GM21526 (cell line): ENCODE data around the gene FBXW11.

Experiments
- ATAC-seq: cut with Tn5 transposase; IDR thresholded peaks from one replicate; pipeline ENCODE4 v1.9.1; 2021; ENCODE audit warnings: moderate library complexity; ENCODE audit not compliant: unreplicated experiment, low FRiP score

Gene FBXW11

DNA sequence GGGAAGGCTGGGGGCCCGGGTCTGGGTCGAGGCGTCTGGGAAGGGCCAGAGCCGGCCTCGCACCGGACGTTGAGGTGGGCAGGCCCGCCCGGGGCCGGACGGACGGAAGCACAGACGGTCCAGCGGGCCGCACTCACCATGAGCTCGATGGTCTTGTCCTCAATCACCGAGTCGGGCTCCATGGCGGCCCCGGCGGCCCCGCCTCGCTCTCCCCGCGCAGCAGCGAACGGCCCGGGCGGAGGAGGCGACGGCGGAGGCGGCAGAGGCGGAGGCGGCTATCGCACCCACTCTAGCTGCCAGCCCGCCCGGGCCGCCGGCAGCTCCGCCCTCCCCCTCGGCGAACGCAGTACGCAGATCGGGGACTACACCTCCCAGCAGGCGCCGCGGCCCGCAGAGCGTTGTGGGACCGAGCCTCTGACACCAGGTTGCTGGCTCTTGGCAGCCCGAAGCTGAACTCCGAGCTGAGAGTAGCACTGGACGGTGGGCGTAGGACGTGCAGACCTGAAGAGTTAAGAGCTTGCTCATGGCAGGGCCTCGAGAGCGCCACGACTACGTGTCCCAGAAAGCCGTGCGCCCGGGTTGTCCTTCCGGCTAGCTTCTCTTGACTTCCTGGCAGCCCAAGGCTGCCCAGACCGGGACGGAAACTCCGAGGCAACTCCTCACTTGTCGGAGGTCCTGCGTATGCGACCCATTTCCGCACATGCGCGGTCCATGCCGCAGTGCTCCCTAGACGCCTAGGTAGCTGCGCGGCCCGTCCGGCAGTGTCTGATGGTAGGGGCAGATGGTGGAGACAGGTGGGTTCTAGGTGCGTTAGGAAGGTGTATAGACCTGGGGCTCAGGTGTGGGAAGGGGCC, at the start of gene FBXW11:
TSS of gene FBXW11 (minus strand) at position 318 of the 854 bp plus-strand sequence. CDS start at position 182, 136 bp downstream.
- ATAC-seq, result peak; percentile 78

DNA sequence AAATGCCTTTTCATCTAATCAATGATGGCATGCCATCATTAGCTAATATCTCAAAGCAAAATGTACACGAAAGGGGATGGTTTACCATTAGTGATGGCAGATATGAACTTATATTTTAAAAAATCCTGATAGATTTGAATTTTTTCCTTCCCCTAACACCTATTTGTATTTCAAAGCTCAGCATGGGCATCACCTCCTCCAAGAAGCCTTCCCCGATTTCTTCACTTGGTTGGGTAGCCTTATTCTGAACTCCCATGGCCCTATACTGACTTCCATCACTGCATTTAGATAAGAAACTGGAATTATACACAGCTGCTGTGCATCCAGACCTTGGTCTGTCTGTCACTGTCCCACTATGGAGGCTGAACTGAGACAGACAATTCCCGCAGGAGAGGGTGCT, 49.6 kb upstream of the FBXW11 start:
- ATAC-seq, result no peak

DNA sequence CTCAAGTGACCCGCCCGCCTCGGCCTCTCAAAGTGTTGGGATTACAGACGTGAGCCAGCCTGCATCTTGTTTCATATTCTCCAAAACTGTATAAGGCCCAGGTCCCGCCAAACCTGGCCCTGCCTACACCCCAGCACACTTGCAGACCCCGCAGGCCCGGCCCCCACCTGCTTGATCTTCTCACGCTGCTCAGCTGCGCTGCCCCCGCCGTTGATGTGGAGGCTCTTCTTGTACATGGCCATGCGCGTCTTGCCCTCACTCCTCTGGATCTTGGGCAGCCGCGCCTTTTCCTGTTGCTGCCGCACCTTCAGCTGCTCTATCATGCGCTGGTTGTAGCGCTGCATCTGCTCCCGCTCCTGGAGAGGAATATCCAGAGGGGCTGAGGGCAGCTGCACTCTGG, 49.0 kb upstream of the FBXW11 start:
- no peak for ATAC-seq

DNA sequence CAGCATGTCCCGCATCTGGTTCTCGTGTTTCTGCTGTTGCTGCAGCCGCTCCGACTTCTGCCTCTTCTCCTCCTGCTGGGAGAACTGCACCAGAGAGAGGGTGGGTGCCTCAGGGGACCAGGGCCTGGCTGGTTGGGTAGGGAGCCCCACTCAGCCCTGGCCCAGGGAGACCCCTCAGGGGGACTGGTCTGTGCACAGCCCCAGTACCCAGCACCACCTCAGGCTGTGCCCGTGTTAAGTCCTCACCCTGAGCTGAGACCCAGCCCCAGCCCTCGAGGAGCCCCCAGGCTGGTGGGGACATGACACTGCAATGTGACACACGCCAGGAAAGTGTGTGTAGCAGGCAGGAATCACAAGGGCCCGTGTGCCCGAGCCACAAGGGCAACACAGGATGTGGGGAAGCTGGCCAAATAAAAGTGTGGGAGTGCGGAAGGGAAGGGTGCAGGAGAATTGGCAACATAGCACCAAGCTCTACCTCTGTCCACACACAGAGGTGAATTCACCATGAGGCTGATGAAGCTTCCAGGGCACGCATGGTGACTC, 48.2 kb upstream of the FBXW11 start:
- ATAC-seq, result no peak

DNA sequence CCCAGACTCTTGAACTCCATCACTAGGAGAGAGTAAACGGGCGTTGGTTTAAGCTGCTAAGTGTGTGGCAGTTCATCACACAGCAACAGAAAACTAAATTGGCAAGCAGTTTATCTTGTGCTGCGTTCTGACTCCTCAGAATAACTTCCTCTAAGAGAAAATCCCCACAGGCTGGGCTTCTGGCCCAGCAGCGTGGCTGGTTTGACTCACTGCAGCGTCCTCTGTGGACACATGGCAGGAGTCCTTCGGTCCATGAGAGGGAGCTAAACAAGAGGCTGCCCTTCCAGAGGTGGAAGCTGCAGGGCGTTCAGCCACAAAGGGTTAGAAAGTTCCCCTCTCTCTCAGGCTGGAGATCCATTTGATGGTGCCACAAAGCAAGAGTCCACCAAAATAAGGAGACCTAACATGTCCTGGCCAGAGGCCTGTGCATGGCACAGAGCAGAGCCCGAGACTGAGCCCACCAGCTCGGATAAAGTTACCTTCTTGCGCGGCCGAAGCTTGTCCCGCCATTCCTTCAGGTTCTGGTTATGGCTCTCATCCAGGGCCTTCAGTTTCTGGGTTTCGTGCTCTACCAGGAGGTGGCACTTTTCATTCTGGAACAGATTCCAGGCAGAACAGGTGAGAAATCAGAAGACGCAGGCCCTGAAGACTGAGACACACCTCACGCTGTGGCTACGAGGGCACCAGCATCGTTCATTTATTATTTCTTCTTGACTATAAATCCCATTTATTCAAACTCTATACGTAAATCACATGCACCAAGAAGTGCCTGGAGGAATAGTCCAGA, 46.2 kb upstream of the FBXW11 start:
- no peak for ATAC-seq

DNA sequence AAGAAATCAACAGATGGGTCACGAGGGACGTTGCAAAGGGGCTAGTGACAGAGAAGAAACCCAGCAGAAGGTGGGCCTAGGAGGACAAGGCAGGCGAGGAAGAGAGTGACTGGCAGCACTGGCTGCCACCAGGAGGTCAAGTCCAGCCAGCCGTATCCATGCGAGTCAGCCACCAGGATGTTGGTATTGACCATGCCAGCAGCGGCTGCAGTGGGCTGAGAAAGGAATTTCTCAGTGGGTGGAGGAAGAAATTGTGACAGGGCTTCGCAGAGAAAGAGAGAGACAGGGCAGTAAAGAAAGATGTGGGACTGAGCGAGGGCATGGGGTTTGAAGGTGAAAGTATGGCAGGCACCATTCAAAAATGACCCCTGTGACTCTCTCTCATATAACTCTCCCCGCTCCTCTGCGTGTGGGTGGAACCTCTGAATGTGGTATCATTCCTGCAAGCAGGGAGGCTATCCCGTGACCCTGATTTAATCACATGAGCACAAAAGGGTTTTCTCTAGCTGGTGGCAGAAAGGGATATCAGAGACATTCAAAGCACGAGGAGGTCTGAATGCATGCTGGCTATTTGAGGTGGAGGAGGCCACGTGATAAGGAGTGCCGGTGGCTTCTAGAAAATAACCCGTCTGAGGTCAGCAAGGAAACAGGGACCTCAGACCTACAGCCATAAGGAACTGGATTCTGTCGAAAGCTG, 45.4 kb upstream of the FBXW11 start:
- no peak for ATAC-seq

DNA sequence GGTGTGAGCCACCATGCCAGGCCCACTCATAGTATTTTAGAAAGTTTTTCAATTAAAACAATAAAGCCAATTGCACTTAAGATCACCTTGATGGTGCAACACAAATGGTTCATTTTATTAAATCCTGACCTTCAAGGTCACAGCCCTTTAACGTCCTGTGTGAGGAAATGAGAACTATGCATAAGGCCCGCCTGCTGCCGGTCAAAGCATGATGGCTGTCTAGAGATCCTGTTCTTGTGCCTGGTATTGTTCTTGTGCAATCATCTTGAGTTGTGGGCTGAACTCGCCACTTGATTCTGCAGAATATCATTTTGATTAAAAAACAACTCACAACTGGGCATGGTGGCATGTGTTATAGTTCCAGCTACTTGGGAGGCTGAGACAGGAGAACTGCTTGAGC, 43.6 kb upstream of the FBXW11 start:
- no peak for ATAC-seq

DNA sequence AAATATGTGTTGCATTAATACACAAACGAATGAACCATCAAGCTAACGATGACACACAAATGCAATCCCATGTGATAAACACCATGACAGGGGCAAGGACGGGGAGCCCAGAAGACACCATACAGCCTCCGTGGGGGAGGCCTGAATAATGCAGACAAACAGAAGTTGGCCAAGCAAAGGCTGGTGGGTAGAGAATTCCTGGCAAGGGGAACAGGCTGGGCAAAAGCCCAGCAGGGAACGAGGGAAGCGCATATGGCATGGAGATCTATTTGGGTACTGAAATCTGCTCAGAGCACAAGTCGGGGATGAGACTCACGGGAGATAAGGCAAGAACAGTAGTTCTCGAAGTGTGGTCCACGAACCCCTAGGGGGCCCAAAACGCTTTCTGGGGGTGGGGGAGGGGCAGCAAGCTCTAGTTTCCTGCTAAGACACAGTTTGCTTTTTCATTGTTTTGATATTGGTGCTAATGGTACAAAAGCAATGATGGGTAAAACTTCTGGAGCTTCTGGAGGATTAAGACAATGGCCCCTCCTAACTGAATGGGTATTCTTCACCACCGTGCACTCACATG, 42.9 kb upstream of the FBXW11 start:
- ATAC-seq, result no peak

DNA sequence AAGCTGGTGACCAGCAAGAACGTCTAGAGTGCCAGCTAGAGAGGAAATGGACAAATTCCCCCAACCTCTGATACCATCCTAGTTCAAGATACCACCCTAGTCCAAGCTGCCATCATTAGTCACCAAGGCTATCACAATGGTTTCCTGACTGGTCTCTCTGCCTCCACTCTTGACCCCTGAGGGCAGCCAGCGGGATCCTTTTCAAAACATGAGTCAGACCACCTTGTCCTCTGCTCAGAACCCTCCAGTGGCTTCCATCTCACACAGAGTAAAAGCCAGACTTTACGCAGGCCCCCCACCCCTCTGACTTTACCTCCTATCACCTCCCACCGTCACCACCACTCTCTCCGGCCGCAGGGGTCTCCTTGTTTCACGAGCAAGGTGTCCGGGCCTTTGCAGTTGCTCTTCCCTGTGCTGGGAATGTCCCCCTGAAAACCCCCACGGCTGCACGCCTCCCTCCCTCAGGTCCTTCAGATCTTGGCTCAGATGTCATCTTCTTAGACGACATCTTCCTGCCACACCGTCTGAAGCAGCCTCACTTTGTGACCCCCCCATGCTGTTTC, 42.2 kb upstream of the FBXW11 start:
- no peak for ATAC-seq

DNA sequence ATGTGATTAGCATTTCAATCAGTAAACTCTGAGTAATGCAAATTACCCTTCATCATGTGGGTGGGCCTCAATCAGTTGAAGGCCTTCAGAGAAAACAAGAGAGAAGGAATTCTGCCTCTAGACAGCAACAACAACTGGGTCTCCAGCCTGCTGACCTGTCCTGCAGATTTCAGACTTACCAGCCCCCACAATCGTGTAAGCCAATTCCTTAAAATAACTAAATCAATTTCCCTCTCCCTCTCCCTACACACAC, 41.7 kb upstream of the FBXW11 start:
- no peak for ATAC-seq

DNA sequence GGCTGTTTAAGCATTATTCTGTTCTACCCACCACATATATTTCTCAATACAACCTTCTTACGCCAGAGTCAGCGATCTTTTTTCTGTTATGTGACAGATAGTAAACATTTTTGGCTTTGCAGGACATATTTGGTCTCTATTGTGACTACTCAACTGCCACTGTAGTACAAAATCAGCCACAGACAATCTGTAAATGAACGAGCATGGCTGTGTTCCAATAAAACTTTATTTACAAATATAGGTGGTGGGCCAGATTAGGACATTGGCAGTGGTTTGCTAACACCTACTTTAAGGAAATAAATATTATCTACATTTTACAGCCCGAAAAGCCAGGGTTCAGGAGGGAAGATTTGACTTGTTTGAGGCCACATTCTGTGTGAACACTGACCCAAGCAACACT, 40.2 kb upstream of the FBXW11 start:
- no peak for ATAC-seq

DNA sequence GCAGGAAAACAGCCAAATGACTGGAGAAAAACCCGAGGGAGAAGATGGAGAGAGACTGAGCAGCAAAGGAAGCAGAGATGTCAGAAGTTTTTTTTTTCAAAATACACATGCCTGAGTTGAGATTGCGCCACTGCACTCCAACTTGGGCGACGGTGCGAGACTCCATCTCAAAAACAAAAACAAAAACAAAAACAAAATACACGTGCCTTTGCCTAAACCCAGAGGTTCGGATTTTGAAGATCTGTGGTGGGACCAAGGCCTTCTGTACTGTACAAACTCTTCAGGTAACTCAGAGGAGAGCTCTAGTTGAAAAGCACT, 38.8 kb upstream of the FBXW11 start:
- ATAC-seq, result no peak

DNA sequence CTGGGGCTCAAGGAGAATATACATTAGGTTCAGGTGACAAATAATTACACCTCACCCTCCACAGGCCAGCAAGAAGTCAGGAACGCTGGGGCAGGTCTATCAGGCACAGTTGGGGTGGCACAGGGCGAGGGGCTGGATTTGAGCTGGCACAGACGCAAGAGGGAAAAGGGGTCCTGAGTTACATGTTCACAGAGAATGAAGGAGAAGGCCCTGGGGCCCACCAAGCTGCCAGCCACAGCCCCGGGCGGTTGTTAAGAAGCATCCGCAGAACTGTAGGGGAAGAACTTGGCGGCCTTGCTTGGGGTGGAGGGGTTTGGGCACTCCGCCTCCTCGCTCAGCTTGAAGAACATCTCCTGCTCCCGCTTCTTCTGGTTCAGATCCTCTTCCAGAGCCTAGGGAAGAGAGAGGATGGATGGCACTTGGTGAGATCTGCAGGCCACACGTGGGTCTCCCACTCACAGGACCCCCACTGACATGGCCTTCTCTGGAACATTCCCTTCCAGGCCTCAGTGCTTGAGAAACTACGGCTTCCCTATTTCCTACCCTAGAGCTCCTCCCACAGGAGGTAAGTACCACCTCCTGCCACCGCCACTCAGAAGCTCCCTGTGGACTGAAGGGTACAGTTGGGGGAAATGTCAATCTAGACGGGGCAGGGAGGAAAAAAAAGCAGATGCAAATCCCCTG, 38.3 kb upstream of the FBXW11 start:
- no peak for ATAC-seq

DNA sequence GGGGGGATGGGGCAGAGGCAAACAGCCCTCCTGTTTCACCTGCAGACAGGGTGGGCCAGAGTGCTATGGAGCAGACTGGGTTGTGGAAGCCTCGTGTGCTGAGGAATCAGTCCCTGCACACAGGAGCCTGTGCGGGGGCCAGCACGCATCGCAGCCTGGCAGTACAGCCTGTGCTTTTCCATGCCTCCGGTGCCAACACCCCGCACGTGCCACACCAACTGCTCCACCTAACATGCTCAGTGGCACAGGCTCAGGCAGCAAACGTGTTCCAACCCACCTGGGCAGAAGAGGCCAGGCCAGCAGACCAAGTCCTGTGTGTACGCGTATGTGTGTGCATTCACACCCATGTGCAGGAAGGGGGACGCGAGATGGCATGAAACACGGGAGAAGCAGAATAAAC, 37.4 kb upstream of the FBXW11 start:
- no peak for ATAC-seq

DNA sequence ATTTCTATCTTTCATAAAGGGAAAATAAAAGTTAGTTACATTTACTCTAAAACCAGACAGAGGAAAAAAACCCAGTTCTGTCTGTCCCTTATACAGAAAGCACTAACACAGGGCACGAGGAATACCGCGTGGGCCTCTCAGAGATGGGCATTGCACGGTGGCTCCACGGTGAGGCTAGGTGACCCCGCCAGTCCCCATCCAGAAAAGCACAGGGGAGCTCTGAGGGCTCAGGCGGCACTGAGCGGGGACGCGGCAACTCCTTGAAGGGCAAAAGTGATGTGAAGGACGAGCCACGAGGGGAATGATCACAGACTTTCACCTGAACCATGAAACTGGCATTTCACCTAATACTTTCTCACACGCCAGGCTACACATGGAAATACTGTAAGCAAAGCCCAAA, 35.7 kb upstream of the FBXW11 start:
- no peak for ATAC-seq

DNA sequence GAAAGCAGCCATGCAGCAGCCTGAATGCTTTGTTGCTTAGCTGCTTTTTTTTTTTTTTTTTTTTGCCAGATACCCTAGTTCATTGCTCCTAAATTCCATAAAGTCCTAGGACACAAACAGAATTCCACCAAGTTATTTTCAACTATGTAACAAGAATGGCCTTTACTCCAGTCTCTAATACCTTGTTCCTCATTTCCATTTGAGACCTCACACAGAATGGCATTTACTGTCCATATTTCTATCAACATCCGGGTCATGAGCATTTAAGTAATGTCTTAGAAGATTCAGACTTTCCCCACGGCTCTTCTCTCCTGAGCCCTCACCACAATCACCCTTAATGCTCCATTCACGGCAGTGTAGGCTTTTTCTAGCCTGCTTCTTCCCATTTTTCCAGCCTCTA, 31.7 kb upstream of the FBXW11 start:
- ATAC-seq, result no peak

DNA sequence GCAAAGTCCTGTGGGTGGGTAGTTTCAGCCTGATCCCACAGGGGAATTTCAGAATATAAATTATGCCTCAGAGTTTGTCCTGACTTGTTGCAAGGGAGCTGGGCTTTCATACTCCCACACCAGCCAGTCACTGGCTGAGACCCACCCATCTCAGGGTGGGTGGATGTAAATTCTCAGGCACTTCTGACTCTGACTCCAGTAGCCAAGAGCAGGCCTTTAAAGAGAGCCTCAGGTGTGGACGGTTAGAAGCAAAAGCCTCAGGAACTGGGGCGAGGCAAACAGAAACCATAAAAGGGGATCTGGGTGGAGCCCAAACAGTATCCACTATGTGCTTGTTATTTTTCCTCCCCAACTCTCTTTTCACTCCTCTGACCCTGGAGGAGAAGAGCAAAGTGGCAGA, 28.6 kb upstream of the FBXW11 start:
- ATAC-seq, result no peak

DNA sequence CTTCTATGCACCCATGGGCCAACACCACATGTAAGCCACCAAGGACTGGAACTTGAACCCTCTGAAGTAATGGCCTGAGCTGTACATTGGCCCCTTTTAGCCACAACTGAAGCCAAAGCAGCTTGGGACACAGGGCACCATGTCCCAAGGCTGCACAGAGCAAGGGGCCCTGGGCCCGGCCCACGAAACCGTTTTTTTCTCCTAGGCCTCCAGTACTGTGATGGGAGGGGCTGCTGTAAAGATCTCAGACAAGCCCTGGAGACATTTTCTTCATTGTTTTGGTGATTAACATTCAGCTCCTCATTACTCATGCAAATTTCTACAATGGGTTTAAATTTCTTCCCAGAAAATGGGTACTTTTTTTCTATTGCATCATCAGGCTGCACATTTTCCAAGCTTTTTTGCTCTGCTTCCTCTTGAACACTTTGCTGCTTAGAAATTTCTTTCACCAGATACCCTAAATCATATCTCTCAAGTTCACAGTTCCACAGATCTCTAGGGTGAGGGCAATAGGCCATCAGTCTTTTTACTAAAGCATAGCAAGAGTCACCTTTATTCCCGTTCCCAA, 25.5 kb upstream of the FBXW11 start:
- no peak for ATAC-seq

DNA sequence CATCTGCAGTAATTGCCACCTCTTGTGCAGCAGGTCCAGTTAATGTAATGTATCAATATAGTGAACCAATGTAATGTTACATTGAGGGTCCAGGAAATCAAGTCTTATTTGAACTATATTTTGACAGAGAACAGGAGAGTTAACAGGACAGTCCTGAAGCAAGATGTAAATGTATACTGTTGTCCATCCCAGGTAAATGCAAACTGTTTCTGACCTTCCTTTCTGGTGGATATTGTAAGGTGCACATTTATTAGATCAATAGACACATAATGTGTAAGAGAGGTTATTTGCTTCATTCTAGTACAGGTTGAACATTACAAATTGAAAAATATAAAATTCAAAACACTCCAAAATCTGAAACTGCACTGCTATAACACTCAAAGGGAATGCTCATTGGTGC, 23.4 kb upstream of the FBXW11 start:
- ATAC-seq, result no peak

DNA sequence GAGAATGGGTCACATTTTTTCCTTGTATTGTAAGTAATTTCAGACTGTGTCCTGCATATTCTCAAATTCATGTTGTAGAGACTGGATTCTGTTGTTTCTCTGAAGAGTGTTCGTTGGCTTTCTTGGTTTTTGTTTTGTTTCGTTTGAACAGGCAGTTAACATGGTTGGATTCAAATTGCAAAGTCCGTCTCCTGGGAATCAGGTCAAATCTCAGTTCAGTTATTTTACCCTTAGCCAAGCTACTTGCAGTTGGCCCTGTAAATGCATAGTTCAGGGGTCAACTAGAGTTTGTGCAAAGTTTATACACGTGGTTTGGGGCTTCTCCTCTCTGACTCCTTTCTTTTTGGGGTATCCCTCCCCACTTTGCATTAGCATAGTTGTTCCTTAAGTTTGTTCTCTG, 21.7 kb upstream of the FBXW11 start:
- no peak for ATAC-seq
